Progenitor cell of endocrine pancreas (in vitro differentiated cells): ENCODE measurements around the gene ATG7. TPM values are rescaled to one million over a fixed set of nuclear protein-coding genes. Genes with fewer than 3 reads are reported as not detected.

Experiments
- DNase-seq: peaks from one replicate; pipeline ENCODE4 v3.0.0; 2021; ENCODE audit warnings: low spot score; ENCODE audit not compliant: unreplicated experiment
- H3K27ac Mint-ChIP-seq: 2 replicates; pipeline ENCODE4 v1.8.0; 2021; ENCODE audit warnings: mild to moderate bottlenecking, moderate library complexity, mixed read lengths
- H3K27me3 Mint-ChIP-seq: 2 replicates; pipeline ENCODE4 v1.8.0; 2021; ENCODE audit warnings: mixed read lengths
- H3K36me3 Mint-ChIP-seq: 2 replicates; pipeline ENCODE4 v1.8.0; 2022; ENCODE audit warnings: mixed read lengths; ENCODE audit not compliant: insufficient read depth
- H3K4me1 Mint-ChIP-seq: 2 replicates; pipeline ENCODE4 v1.8.0; 2021; ENCODE audit warnings: low read depth, mixed read lengths
- H3K4me3 Mint-ChIP-seq: 2 replicates; pipeline ENCODE4 v1.8.0; 2021; ENCODE audit warnings: low read depth, mild to moderate bottlenecking, moderate library complexity, mixed read lengths
- H3K9me3 Mint-ChIP-seq: 2 replicates; pipeline ENCODE4 v1.8.0; 2021; ENCODE audit warnings: low read depth, mixed read lengths
- CTCF ChIP-seq: fragments of 200-600 bp; sonication (generic); IDR thresholded peaks from one replicate; pipeline ENCODE4 v1.5.0; 2021; ENCODE audit warnings: antibody characterized with exemption, mild to moderate bottlenecking; ENCODE audit not compliant: unreplicated experiment
- total RNA-seq: library from RNA; stranded (reverse); gene quantifications from 2 replicates; pipeline ENCODE4 v1.2.1, GENCODE V29; 2021

Gene ATG7
- total RNA-seq, 1 donor from 2014 or later, result 29.1 TPM

DNA sequence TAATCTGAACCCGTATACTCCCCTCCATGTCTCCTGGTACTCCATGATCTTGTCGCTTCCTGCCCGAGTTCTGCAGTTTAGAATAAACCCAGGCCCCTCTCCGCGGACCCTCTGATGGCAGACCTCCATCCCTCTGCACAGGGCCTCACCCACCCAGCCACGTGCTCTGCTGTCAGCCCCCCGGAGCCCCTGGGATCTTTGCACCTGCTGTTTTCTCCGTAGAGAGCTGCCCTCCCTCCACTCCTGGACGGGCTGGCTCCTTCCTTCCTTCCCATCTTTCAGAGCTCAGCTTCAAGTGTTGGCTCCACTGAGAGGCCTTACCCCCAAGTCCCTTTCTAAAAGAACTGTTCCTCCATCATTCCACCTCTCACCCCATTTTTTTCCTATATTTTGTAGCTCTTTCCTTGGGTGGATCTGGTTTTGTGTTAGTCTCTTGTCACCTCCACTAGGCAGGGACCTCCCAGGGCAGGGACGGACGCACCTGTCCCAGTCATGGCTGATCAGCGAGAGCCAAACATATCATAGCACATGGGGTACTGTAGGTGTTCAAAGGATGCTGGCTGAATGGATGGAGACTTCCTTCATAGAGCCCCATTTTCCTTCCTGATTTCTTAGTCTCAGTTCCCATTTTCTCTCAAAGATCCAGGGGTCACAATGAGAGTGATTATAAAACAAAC, 264.9 kb downstream of the ATG7 start:
- H3K36me3 Mint-ChIP-seq, result no peaks in the 10 kb centered on the region
- DNase-seq, result no peak
- no peak overlapping the region for H3K4me3 Mint-ChIP-seq
- no peaks in the 10 kb centered on the region for H3K27me3 Mint-ChIP-seq
- H3K27ac Mint-ChIP-seq, result peak overlapping the region; percentile 77
- no peak for TF ChIP-seq CTCF
- no peaks in the 10 kb centered on the region for H3K9me3 Mint-ChIP-seq
- H3K4me1 Mint-ChIP-seq, result peaks cover 5% of the 10 kb centered on the region

DNA sequence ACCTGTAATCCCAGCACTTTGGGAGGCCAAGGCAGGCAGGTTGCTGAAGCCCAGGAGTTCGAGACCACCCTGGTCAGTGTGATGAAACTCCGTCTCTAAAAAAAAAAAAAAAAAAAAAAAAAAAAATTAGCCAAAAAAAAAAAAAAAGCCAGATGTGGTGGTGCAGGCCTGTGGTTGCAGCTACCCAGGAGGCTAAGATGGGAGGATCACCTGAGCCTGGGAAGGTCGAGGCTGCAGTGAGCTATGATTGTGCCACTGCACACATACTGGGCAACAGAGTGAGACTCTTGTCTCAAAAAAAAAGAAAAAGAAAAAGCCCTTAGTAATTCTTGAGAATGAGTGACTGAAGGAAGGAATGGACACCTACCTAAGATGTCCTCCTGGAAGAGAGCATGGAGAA, 266.4 kb downstream of the ATG7 start:
- DNase-seq, result no peak
- TF ChIP-seq CTCF, result no peak
- H3K36me3 Mint-ChIP-seq, result no peaks in the 10 kb centered on the region
- H3K27ac Mint-ChIP-seq, result no peak overlapping the region
- H3K4me1 Mint-ChIP-seq, result peaks cover 5% of the 10 kb centered on the region
- no peaks in the 10 kb centered on the region for H3K27me3 Mint-ChIP-seq
- no peak overlapping the region for H3K4me3 Mint-ChIP-seq
- no peaks in the 10 kb centered on the region for H3K9me3 Mint-ChIP-seq

DNA sequence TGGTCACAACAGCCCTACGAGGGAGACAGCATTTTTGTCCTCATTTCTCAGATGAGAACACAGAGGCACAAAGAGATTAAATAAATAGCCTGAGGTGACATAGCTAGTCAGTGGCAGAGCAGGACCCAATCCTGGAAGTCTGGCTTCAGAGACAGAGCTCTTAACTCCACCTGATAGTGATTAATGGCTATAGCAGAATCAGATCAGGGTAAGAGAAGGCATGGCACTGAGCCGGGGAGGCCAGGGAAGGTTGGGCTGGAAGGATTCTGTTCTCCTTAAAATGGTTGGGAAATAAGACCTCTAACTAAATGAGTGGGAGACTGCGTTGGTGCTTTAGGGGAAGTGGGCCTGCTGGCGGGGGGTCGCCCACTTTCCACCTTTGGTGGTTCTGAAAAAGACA, 267.0 kb downstream of the ATG7 start:
- no peak for TF ChIP-seq CTCF

DNA sequence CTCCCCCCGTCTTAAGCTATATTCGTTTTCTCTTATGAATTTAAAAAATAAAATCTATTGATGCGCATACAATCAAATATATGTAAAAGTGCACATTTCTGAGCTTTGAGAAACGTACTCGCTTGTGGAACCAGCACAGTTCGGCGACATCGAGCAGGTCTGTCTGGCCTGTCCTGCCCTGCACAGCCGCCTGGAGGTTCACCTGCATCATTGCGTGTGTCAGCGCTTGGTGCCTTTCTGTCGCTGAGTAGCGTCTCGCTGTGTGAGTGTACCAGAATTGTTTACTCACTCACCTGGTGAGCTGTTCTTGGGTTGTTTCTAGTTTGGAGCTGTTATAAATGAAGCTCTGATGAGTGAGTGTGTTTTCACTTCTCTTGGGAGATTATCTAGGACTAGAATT, 267.5 kb downstream of the ATG7 start:
- Mint-ChIP-seq H3K36me3 (no peaks in the 10 kb centered on the region), H3K9me3 (no peaks in the 10 kb centered on the region), H3K4me1 (peaks cover 5% of the 10 kb centered on the region), H3K4me3 (no peak overlapping the region), H3K27ac (no peak overlapping the region), H3K27me3 (no peaks in the 10 kb centered on the region)
- TF ChIP-seq CTCF, result peak; percentile 30
- DNase-seq, result no peak

More for the DNA sequence above, 267.0 kb downstream of the ATG7 start:
- Mint-ChIP-seq H3K9me3 (no peaks in the 10 kb centered on the region), H3K27ac (peak overlapping the region; percentile 55), H3K4me3 (no peak overlapping the region), H3K36me3 (no peaks in the 10 kb centered on the region), H3K27me3 (no peaks in the 10 kb centered on the region), H3K4me1 (peaks cover 5% of the 10 kb centered on the region)
- DNase-seq, result no peak

- Mint-ChIP-seq H3K4me1 (peaks cover 5% of the 10 kb centered on the region), H3K36me3 (no peaks in the 10 kb centered on the region), H3K27me3 (no peaks in the 10 kb centered on the region), H3K27ac (peak overlapping the region; percentile 49), H3K4me3 (no peak overlapping the region), H3K9me3 (no peaks in the 10 kb centered on the region)
- TF ChIP-seq CTCF, result no peak
- DNase-seq, result no peak
Observed at GRCh38 chr3:11541321-11542303, 269.4 kb downstream of the ATG7 start.
